GM18499 (cell line): ENCODE measurements around the gene LPA.

ENCODE experiments used
- ATAC-seq: cut with Tn5 transposase; IDR thresholded peaks from one replicate; pipeline ENCODE4 v1.9.1; 2021; ENCODE audit warnings: moderate number of reproducible peaks; ENCODE audit not compliant: insufficient read depth, unreplicated experiment

Gene LPA

DNA sequence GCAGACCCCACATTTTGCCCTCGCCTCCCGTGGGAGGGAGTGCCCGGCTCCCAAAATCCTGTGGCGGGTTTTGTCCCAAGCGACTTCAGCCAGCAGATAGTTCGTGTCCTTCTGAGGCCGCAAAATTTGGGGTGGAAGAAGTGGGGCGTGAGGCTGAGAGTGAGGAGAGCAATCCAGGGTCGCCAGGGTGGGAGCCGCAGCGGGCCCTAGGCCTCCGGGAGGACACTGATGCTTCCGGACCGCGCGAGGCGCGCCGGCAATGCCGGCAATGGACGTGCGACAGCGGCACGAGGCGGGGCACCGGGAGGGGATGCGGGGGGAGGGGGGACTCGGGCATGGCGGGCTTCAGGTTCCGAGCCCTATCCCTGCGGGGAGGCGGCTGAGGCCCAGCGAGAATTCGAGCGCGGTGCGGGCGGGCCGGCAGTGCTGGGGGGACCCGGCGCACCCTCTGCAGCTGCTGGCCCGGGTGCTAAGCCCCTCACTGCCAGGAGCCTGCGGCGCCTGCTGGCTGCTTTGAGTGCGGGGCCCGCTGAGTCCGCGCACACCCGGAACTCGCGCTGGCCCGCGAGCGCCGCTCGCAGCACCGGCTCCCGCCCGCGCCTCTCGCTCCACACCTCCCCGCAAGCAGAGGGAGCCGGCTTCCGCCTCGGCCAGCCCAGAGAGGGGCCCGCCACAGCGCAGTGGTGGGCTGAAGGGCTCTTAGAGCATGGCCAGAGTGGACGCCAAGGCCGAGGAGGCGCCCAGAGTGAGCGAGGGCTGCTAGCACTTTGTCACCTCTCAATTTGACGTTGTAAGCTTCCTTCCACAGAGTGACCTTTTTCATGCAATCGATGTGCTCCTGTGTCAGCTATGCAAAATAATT is 143.8 kb downstream of the LPA start:
- peak; percentile 26 for ATAC-seq

DNA sequence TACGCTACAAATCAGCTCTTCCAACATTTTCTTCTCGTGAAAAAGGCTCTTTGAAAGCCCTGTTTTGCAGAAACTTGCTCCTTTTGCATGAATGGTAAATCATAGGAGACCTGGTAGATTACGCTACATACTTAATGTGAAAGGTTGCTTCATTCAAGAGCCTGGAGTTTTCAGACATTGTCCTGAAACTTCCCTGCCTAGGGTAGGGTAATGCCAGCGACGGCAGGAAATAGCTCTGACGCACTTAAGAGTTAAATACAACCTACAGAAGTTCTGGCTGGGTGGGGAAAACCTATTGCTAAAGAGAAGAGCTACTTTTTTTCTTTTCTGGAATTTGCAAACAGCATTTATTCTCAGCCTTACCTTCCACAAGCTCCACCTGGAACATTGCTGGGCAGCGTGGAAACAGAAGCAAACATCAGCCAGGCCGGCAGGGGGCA is 144.5 kb downstream of the LPA start:
- ATAC-seq: peak; percentile 76

- ATAC-seq: no peak
These were observed 144.9 kb downstream of the LPA start for GRCh38 chr6:160519133-160519532.

DNA sequence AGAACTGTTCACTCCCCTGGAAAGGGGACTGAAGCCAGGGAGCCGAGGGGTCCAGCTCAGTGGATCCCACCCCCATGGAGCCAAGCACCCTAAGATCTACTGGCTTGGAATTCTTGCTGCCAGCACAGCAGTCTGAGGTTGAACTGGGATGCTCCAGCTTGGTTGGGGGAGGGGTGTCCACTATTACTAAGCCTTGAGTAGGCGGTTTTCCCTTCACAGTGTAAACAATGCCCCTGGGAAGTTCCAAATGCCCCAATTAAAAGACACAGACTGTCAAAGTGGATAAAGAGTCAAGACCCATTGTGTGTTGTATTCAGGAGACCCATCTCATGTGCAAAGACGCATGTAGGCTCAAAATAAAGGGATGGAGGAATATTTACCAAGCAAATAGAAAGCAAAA is 150.2 kb downstream of the LPA start:
- ATAC-seq: no peak

DNA sequence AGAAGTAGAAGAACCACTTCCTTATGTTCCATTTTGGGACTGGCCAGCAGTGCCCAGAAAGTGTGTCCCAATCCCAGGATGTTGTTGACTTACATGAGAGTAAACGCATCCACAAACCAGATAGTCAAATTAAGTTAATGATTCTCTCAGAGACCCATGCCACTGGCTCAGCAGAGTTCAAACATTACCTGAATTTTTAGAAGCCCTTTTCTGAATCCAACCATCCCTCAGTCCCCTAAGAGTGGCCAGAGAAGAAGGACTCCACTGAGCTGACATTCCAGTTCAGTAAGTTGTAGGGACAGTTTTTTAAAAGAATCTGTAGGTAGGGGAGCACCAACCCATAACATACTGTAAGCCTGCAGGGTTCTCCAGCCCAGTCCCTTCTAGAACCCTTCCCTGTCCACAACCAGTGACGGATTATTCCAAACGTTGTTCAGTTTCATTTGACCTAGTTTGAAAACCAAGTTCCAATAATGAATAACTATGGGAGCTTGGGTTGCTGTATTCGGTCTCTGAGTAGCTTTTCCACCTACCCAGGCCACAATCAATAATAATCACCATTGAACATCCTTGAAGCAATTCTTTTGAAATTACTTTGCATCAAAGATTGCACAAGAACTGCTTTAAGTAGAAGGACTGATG is 153.0 kb downstream of the LPA start:
- ATAC-seq: no peak

DNA sequence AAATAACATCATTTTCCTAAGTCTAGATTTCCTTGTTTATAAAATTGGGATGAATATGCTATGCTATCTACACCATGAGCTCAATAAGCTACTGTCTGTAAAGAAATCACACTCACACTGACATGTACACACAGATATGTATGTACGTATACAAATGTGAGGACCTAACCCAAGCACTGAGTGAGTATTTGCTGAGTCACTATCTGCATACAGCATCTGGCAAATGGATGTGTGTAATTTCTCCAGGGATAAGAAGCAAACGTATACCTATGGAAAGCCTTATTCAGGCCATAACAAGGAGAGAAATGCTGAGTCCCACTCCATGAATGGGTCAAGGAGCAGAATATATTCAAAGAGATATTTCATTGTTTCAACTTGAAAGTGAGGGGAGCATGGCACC is 153.9 kb downstream of the LPA start:
- ATAC-seq: no peak

GRCh38 chr6:160509610-160510009 is 154.5 kb downstream of the LPA start:
- no peak for ATAC-seq

GRCh38 chr6:160508599-160508998 is 155.5 kb downstream of the LPA start:
- no peak for ATAC-seq

DNA sequence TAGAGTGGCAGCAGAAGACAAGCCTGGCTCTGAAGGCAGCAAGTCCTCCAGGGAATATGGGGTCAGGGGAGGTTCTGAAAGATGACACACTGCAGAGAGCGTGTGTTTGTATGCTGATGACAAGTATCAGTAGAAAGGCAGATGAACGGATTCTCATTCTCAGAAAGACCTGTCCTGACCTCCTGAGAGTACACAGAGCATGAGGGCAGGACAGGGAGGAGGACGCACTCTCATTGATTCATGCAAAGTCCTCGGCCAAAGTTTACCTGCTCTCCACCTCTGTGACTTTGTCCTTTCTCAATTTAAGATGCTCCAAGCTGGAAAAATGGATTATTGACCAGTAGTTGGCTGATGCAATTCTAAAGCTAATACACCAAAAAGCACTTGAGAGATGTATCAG is 156.7 kb downstream of the LPA start:
- no peak for ATAC-seq

DNA sequence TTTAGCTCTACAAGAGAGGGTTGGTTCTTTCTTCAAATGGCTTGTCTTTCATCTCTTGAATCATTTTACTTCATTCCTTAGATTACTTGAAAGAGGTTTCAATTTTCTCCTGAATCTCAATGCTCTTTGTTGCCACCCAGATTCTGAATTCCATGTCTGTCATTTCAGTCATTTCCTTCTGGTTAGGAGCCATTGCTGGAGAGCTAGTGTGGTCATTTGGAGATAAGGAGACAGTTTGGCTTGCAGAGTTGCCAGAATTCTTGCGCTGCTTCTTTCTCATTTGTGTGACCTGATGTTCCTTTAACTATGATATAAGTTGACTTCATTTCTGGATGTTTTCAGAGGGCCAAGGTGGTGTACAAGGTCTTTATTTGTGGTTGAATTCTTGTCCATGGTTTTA is 158.1 kb downstream of the LPA start:
- ATAC-seq: no peak

DNA sequence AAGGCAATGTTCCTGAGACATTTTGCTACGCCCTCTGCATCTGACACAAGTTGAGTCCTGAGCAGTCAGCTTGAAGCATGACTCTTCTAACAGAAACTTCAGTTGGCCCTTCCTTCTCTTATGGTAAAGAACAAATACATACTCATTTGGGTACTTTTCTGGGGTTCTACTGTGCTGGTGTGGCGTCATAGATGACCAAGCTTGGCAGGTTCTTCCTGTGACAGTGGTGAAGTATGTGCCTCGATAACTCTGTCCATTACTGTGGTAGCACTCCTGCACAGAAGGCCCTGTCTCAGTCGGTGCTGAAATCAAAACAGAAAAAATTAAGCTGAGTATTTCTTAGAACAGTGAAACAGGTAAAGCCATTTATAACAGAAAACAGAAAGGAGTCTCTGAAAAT is 163.4 kb downstream of the LPA start:
- no peak for ATAC-seq

GRCh38 chr6:160494576-160494975 is 169.5 kb downstream of the LPA start:
- ATAC-seq: no peak

DNA sequence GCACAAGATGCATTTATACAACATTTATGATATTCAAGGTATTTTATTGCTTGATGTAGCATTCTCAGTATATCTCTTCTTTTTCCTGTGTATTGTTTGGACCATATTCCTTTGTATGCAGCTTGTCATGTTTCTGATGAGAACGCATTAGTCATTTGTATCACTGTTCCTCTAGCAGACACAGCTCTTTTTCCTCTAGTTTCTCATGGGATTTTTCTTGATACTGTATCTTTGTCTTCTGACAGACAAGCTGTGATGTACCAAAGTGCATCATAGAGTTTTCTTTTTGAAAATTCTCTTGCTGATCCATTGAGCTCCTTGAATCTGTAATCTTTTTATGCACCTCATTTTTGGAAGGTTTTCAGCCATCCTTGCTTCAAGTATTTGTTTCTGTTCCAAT is 175.0 kb downstream of the LPA start:
- no peak for ATAC-seq

DNA sequence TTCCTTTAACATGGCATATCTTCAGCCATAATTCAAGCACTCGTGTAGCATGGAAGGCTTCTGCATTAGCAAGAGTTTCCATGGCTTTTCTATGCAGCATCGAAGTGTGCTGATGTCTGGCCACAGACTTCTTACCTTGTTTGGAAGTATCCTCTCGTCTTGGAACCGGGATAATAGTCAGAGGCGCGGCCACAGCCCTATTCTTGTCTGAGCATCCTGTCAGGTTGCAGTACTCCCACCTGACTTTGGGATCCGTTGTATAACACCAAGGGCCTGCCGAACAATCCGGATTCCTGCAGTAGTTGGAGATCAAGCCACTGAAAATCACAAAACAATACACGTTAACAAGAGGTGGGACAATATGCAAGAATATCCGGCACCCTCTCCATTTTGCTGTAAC is 177.0 kb downstream of the LPA start:
- no peak for ATAC-seq
